ENCODE data around the gene LRRC71.

DNA sequence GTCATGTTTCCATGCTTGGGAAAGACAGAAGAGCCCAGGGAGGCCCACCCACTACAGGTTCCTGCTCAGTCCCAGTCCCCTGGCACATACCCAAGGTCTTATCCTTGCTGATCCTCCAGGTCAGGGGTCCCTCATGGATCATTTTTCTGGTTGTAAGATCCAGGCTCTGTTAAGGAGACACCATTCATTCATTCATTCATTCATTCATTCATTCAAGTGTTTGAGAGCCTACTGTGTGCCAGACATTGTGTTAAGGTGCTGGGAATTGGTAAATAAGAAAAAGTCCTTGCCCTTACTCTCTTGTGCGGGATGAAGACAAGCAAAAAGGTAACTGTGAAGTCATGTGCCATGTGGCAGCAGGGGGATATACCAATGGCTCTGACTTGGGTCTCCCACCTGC lies 23.8 kb downstream of the LRRC71 start:
- TF ChIP-seq, protein P1, sequence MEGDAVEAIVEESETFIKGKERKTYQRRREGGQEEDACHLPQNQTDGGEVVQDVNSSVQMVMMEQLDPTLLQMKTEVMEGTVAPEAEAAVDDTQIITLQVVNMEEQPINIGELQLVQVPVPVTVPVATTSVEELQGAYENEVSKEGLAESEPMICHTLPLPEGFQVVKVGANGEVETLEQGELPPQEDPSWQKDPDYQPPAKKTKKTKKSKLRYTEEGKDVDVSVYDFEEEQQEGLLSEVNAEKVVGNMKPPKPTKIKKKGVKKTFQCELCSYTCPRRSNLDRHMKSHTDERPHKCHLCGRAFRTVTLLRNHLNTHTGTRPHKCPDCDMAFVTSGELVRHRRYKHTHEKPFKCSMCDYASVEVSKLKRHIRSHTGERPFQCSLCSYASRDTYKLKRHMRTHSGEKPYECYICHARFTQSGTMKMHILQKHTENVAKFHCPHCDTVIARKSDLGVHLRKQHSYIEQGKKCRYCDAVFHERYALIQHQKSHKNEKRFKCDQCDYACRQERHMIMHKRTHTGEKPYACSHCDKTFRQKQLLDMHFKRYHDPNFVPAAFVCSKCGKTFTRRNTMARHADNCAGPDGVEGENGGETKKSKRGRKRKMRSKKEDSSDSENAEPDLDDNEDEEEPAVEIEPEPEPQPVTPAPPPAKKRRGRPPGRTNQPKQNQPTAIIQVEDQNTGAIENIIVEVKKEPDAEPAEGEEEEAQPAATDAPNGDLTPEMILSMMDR (IDR thresholded peaks at IDR 0.05) = no peak
- TF ChIP-seq POLR2A (IDR thresholded peaks at IDR 0.05) = no peak
